Embryonic facial prominence (tissue), 1 donor: Measurements from ENCODE around the gene BATF3.

Experiments used
- DNase-seq: peaks from one replicate; pipeline ENCODE4 v3.0.0-alpha.2; 2016; ENCODE audit errors: extremely low spot score

Gene BATF3

DNA sequence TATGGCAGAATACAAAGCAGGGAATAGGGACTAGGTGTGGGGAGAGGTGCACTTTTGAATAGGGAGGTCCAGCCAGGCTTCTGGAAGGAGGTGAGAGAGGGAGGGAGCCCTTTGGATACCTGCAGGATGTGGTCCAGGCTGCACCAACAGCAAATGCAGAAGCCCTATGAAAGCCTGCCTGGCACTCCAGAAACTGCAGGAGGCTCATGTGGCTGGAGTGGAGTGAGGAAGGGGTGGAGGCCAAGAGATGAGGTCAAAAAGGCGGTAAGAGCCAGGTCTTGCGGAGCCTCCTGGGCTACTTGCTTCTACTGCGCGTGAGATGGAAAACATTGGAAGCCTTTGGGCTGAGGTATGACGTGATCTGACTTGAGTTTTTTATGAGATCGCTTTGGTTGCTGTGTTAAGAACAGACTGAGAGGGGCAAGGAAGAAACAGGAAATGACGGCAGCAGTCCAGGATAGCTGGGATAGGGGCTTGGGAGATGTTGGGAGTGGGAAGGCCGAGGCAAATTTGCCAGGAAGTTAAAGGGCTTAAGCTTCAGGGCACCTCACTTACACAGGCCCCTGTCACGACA is 4.4 kb upstream of the BATF3 start:
- no peak for DNase-seq

- no peak for DNase-seq
Measured at GRCh38 chr1:212702672-212703071, 3.0 kb upstream of the BATF3 start.

GRCh38 chr1:212701910-212702309 is 2.3 kb upstream of the BATF3 start:
- no peak for DNase-seq

DNA sequence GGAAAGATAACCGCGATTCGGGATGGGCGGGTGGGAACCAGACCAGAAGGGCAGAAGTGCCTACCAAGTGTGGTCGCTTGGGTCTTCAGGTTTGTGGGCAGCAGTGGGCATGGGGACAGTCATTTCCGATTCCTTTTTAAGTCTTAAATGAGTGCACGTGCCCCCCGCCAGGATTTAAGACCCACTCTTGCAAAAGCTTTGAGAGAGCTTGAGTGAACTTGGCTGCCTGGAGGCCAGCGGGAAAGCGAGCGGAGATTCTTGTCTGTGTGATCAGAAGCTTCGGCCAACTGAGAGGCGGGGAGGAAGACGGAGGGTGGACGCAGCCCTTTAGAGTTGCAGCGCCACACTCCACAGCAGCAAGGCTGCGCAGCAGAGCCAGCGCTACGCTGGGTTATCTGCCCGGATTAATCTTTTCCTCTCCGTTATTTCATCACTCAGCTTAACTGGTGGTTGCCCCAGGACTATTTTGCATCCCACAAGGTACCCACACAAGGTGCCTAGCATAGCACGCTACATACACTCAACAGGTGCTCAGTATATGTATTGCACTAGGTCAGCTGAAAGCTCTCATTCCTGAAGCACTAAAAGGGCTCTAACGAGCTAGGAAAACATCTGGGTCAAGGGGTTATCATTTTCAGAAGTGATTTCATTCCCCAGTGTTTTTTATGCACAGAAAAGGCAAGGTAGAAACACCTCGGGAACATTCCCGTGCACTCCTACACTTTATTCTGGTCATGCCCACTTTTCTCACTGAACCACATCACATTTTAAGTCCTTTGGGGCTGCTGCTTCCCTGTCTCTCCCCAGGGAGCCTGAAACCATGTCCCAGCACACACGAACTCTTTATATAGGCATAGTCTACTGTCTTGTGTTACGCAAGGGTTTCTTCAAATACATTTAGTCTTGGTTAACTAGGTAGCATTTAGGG is 1.5 kb upstream of the BATF3 start:
- no peak for DNase-seq

GRCh38 chr1:212700223-212700891 is 717 bp upstream of the BATF3 start:
- DNase-seq: no peak

GRCh38 chr1:212699104-212699624 is 476 bp downstream of the BATF3 start:
- DNase-seq: no peak

DNA sequence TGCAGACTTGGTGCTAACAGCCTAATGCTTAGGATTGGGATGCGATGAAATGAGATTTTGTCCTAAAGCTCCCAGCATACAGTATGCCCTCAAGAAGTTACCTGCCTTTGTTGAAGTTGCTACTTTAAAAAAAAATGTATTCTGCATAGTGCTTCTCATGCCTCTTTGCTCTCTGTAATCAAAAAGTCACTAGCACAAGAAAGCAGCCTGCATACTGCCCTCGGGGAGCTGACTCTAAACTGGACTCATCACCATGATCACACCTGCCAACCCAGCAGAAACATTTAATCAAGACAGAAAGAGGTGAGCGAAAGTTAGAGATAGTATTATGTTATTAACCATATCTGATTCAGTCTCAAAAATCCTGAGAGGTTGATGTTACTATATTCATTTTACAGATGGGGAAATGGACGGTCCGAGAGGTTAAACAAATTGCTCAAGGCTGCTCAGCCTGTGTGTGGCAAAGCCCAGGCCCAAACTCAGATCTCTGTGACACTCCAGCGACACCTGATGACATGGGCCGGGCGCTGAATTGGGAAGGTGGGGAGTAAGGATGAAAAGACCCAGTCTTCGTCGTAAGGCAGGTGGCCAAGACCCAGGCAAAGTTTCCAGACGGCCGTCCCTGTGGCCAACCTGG is 1.1 kb downstream of the BATF3 start:
- no peak for DNase-seq

DNA sequence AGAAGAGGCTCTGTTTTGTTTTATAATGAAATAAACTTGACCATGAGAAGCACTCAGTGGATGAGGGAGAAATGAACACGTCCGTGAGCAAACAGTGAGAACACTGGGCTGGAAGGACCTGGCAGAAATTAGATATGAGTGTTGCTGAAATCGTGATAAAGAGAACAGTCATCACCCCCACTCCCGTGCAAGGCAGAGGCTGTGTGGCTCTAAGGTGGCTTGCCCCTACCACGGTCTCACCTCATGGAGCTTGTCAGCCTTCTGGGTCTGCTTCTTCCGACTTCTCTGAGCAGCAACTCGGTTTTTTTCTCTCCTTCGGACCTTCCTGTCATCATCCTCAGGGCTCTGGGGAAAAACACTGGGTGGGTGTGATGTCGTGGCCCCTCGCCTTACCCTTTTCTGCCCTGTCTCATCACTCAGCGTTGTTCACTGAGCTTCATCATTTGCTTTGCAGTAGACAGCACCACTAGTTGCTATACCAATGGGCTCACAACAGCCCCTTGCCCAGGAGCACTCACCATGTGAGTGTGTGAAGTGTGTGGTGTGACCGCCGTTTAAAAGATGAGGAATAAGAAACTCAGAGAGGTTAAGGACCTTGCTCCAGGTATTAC is 2.8 kb downstream of the BATF3 start:
- DNase-seq: no peak

DNA sequence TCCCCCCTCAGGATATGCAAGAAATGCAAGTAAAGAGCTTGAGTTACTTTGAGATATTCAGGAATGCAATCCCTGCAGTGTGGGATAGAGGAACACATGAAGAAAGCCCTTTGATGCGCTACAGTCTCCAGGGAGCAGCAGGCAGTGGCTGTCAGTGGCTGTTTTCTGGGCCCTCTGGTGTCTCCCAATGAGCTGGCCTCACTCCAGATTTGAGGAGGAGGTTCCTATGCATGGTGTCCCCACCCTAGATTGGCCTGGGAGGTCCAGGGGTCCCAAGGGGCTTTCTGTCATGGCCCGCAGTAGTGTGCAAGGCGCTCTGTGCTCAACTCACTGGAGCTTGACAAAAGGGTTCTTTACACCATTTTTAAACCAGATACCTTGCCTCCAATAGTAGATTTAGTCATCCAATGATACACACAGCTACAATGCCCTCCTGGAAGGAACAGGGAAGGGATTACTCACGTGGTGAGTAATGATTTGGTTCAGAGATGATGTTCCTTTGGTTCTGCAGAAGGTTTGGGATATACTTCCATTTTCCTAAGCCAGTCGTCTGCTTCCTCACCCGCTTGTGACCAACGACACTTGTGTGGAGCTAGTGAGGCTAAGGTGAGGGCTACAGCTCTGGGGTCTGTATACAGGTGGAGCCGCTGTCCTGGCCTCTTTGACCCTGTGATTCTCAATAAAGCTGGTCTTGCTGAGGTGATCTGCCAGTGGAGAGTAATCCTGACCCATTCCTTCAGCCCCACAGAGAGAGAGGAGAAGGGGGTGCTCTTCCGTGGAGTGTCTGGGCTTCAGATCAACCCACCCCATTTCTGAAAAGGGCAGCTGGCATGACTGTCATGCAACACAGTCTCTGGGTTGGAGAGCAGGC is 6.6 kb downstream of the BATF3 start:
- DNase-seq: no peak

DNA sequence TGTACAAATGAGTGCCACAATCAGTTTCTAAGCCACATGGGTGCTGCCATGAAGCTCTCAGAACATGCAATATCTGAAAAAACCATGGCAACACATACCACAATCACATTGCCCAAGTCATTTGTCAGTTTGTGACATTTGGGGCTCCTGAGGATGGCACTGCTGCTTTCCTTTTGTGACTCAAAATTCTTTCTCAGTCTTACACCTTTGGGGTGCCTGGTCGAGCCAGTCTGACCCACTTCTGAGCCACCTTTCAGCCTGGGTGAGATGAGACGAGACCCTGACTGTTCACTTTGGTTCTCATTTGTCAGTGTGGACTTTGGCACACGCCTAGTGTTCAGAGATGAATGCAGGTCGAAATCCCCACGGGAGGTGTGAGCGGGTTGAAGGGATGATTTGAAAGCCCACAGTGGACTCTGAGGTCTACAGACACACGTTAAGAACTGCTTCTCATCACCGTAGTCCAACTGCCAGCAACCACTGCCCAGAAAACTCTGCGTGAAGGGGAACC is 8.0 kb downstream of the BATF3 start:
- DNase-seq: no peak

- DNase-seq: no peak
Measured at GRCh38 chr1:212690816-212691403, 8.7 kb downstream of the BATF3 start.

- no peak for DNase-seq
Measured at GRCh38 chr1:212689758-212690529, 9.7 kb downstream of the BATF3 start.

DNA sequence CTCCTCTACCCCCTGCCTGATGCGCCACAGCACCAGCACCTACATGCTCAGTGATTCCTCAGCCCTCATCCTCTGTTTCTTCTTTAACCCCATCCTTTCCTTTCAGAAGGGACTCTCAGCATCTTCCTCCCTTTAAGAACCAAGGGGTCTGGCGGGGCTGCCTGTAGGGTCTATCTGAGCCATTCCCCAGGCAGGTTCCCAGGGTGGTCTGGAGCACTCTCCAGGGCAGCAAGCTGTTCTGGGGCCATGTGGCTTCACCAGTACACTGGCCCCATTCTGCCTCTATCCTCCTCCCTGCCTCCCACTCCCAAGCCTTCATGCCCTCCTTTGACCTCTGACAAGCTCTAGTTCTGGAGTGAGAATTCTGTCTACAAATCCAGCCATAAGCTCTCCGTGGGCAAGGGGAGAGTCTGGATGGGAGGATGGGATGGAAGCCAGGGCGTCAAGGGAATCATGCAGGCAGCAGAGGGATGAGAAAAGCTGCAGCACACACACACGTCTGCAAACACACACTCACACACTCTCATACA is 10.4 kb downstream of the BATF3 start:
- DNase-seq: no peak

DNA sequence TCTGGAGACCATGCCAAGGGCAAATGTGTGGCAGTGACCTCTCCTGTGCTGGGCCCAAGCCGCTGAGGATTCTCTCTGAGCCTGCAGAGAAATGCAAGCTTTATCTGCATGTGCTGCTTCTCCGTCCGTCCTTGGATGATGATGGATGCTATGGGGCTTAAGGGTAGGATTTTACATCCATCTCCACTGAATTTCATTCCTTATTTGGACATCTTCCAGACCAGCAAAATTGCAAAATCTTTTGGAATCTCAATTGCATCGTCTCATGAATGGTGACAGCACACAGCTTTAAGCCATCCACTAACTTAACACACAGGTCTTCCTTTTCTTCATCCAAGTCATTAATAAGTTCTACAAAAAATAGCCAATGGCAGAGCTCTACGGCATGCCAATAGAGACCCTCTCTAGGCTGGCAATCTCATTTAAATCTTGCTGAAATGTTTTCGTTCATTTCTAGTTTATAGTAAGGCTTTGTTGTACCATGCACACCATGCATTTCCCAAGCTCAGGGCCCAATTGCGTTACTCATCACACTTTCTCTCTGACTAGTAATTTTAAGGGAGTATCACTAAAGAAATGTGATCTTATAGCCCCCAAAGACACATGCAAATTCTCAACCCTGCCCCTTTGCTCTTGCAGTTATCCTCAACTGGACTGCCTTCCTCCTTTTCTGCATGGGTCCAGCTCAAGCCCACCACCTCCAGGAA is 11.1 kb downstream of the BATF3 start:
- no peak for DNase-seq

DNA sequence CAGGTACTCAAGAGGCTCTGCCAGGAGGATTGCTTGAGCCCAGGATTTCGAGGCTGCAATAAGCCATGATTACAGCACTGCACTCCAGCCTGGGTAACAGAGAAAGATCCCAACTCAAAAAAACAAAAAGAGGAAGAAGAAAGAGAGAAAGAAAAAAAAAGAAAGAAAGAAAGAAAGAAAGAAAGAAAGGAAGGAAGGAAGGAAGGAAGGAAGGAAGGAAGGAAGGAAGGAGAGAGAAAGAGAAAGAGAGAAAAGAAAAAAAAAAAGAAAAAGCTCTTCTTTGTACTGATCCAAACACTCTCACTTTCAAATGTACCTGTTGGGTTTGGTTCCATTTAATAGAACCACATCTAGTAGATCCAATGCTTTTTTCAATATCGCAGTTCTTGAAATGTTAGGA is 11.8 kb downstream of the BATF3 start:
- DNase-seq: no peak

DNA sequence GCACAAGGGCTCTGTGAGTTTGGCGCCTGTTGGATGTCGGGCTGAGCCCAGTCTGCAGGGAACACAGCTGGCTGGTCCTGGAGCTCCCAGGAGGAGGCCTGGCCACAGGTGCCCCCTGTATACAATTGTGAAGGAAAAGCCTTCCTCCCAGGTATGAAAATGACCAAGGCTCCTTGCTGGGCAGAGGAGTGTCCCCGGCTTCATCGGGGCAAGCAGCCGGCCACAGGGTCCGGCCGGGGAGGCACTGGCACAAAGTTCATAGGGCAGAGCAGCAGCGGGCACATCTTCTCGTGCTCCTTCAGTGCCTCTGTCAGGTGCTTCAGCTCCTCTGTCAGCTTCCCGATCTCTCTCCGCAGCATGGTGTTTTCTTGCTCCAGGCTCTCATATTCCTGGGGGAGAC is 13.0 kb downstream of the BATF3 start:
- DNase-seq: no peak

DNA sequence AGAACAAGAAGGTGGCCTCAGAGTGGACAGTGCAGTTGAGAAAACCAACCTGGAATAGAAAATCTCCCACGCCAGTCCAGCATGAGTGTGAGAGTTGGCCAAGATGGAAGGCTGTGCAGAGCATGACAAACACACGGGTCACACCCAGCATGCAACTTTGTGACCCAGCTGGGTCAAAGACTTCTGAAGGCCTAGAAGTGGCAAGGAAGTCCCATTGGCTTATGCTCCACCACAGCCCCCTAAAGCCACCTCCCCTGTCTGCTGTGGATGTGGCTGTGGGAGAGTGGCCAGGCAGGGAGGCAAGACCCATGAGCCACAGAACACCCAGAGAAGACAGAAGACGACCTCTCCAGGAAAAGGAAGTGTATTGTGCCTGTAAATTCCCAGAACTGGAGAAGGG is 13.6 kb downstream of the BATF3 start:
- DNase-seq: no peak

GRCh38 chr1:212685429-212685828 is 14.2 kb downstream of the BATF3 start:
- DNase-seq: no peak
